Keratinocyte (primary cell): ENCODE results near the gene YPEL1.

ENCODE experiments used
- CTCF ChIP-seq, 3 experiments: IDR thresholded peaks in 1 of 3; conservative IDR thresholded peaks in 1 of 3; optimal IDR thresholded peaks in 1 of 3; 2 replicates in 2 of 3; 3 replicates in 1 of 3; pipeline versions ENCODE3 to v1.5.1; 2011; ENCODE audit warnings: low read length in 3 of 3, mild to moderate bottlenecking in 3 of 3, moderate library complexity in 2 of 3, control low read depth in 1 of 3, inconsistent platforms in 1 of 3; ENCODE audit not compliant: insufficient read depth in 2 of 3; ENCODE audit errors: extremely low read depth in 1 of 3
- EZH2 ChIP-seq: IDR thresholded peaks from one replicate; pipeline ENCODE4 v1.6.1; 2012; ENCODE audit warnings: inconsistent platforms, mild to moderate bottlenecking, low read length, moderate library complexity

- TF ChIP-seq CTCF (optimal IDR thresholded peaks at IDR 0.05 in 1 of 3, IDR thresholded peaks at IDR 0.05 in 1 of 3, conservative IDR thresholded peaks at IDR 0.05 in 1 of 3; ENCODE audit: extremely low read depth in 1 of 3, insufficient read depth in 2 of 3, low read length in 3 of 3) (no peak), EZH2 (no peak)
These were observed 41.2 kb downstream of the YPEL1 start for GRCh38 chr22:21694394-21694793.
